VCaP (cell line): ENCODE data around the gene CFB.
"Not testable (repeated sequence)": the region's sequence is repeated elsewhere in the genome, so short reads cannot be mapped to it uniquely, and the experiment has no call there.

Experiments used
- H3K27ac ChIP-seq: fragments of 450-650 bp; 2 replicates; pipeline ENCODE4 v1.5.1; 2017
- CTCF ChIP-seq: fragments of 450-650 bp; conservative IDR thresholded peaks from 2 replicates; pipeline ENCODE4 v1.5.1; 2017; ENCODE audit warnings: mild to moderate bottlenecking, moderate library complexity

CFB gene

GRCh38 chr6:31979238-31979898 is 33.5 kb downstream of the CFB start:
- no peak overlapping the region for H3K27ac ChIP-seq
- no peak for TF ChIP-seq CTCF

DNA sequence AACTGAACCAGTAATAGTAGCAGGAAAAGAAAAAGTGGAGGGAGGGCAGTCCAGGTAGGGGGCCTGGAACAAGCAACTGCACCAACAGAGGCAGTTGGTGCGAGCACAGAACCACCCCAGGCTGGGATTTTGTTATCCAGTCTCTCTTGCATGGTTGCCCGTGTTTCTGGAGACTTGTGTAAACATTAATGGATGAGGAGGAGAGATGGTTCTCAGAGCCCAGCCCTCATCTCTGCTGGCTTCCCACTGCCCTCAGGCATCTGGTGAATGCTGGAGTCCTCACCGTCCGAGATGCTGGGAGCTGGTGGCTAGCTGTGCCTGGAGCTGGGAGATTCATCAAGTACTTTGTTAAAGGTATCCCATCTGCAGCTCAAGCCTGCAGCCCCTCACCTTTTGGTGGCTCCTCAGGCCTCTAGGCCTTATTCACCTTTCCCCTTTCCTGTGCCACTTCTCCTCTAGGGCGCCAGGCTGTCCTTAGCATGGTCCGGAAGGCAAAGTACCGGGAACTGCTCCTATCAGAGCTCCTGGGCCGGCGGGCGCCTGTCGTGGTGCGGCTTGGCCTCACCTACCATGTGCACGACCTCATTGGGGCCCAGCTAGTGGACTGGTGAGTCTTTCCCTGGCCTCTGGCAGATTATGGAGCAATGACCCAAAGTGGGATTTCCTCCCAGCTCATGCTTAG is 34.4 kb downstream of the CFB start:
- H3K27ac ChIP-seq, result not testable (repeated sequence)

DNA sequence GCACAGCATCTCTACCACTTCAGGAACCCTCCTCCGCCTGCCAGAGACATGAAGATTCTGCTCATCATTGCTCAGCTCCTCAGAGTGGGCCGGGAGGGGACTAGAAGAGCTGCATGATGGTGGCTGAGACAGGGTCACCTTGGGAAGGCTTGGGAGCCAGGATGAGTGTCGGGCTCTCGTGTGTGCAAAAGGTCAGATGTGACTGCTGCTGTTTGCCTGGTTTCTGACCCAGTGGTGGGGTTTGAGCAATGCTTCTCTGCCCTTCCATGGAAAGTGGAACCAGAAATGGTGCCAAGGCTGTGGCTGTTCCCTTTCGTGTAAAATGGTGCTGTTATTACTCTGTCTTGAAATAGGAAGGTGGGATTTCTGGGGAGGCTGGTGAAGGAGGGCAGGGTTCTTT is 35.1 kb downstream of the CFB start:
- not testable (repeated sequence) for H3K27ac ChIP-seq

DNA sequence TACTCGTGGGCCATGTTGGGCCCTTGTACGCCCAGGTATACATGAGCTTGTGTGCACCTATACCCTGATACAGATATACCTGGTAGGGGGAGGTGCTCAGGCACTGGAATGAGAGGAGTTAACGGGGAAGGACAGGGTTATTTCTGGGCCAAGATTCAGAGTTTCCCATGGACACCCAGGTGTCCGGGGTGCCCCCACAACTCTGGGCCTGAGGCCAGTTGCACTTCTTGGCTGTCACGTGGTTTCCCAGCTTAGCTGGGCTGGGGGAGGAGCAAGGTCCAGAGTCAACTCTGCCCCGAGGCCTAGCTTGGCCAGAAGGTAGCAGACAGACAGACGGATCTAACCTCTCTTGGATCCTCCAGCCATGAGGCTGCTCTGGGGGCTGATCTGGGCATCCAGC is 35.8 kb downstream of the CFB start, which contains the start of gene C4A:
C4A (plus strand) TSS at position 314 of the 400 bp plus-strand sequence; CDS start at position 365, 51 bp downstream.
- not testable (repeated sequence) for H3K27ac ChIP-seq

GRCh38 chr6:31989363-31989762 is 43.5 kb downstream of the CFB start:
- H3K27ac ChIP-seq, result not testable (repeated sequence)

DNA sequence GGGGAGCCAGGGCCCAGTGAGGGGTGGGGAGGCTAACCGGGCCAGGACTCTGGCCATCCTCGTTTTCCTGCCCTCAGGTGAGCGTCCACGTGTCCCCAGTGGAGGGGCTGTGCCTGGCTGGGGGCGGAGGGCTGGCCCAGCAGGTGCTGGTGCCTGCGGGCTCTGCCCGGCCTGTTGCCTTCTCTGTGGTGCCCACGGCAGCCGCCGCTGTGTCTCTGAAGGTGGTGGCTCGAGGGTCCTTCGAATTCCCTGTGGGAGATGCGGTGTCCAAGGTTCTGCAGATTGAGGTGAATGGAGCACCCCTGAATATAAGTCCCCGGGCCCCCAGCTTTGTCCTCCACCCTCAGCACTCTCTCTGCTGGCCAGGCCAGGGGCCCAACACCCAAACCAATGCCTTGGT is 48.5 kb downstream of the CFB start:
- H3K27ac ChIP-seq, result not testable (repeated sequence)

GRCh38 chr6:31996385-31996784 is 50.5 kb downstream of the CFB start:
- H3K27ac ChIP-seq, result not testable (repeated sequence)
